ENCODE results near the gene CEP128.

DNA sequence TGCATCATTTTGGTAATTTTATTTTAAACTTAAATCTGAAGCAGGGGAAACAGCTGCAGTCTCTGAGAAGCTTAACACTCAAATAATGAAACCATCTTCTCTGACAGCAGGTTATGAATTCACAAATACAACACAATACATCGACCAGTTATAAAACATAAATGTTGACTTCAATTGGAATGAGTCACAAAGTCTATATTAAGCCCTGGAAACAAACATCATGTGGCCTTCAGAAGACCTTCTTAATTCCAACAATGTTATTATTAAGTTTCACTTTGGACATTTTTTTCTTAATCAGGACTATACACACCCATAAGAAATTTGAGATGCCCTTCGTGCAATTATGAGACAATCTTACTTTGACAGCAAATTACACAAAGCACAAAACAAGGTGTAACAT, 68.9 kb downstream of the CEP128 start:
- TF ChIP-seq, protein P1, sequence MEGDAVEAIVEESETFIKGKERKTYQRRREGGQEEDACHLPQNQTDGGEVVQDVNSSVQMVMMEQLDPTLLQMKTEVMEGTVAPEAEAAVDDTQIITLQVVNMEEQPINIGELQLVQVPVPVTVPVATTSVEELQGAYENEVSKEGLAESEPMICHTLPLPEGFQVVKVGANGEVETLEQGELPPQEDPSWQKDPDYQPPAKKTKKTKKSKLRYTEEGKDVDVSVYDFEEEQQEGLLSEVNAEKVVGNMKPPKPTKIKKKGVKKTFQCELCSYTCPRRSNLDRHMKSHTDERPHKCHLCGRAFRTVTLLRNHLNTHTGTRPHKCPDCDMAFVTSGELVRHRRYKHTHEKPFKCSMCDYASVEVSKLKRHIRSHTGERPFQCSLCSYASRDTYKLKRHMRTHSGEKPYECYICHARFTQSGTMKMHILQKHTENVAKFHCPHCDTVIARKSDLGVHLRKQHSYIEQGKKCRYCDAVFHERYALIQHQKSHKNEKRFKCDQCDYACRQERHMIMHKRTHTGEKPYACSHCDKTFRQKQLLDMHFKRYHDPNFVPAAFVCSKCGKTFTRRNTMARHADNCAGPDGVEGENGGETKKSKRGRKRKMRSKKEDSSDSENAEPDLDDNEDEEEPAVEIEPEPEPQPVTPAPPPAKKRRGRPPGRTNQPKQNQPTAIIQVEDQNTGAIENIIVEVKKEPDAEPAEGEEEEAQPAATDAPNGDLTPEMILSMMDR (IDR thresholded peaks at IDR 0.05): no peak
- TF ChIP-seq POLR2A (IDR thresholded peaks at IDR 0.05): no peak

All from uterus (tissue), 2 donors.